Medulla oblongata (tissue), 1 donor: ENCODE measurements around the gene NPAS2.
A peak's percentile ranks its signal among the peaks of the same experiment; 100 is the strongest.

Experiments used
- DNase-seq: peaks from one replicate; pipeline ENCODE4 v3.0.0-alpha.2; 2015; ENCODE audit errors: extremely low spot score

NPAS2 gene

DNA sequence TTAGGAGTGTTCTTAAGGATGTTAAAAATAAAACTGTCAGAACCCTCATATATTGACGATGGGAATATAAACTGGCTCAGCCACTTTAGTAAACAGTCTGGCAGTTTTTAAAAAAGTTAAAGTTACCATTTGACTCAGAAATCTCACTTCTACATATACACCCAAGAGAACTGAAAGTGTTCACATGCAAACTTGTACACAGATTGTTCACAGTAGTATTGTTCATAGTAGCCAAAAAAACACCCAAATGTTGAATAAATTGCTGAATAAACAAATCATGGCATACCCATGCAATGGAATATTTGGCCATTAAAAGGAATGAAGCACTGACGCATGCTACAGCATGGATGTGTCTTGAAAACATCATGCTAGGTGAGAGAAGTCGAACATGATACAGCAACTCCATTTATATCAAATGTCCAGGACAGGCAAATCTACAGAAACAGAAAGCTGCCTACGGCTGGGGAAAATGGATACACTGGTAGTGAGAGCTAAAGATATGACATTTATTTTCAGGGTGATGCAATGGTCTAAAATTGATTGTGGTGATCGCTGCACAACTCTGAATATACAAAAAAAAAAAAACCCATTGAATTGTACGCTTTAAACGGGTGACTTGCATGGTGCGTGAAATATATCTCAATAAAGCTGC lies 192.2 kb downstream of the NPAS2 start:
- DNase-seq = no peak

DNA sequence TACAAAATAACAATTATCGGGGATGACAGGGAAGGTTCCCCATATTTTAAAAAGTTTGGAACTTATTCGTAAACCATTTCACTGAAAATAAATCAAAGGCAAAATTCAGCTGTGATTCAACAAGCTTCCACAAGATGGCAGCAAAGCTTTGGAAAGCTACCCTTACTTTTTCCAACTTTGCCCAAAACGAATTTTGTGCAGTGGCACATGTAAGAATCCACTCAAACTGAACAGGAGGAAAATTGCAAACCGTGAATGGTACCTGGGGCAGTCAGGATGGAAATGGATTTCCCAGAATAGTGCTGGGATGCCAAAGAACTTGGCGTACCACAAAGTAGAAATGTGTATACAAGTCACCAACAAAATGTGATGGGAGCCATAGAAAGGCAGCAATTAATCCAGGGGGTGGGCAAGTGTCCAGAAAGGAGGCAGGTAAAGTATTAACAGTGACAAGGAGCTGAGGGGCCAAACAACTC lies 192.8 kb downstream of the NPAS2 start:
- DNase-seq = peak; percentile 64

DNA sequence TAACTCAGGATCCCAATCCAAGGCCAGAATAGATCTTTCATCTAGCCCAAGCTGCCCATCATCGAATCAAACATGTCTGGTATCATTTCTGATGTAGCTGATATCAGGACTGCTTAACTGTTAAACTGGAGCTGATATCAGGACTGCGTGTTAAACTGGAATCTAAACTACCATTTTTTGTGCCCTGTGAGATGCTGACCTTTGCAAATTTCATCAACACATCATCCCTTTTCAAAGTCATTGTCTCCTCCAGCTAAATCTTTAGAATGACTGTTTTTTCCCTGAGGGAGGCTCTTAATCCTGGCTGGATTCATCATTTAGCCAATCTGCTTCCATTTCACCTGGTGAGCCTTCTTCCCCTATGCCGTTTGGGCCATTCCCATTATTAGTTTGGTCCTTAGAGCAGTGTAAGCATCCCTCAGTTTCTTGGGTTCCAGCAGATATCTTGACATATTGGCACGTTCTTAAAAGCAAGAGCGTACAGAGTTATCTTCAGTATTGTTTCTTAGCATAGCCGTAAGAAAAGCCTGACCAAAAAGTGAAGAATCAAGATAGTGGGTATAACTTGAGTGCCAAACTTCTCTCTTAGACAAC lies 194.4 kb downstream of the NPAS2 start:
- DNase-seq = no peak

DNA sequence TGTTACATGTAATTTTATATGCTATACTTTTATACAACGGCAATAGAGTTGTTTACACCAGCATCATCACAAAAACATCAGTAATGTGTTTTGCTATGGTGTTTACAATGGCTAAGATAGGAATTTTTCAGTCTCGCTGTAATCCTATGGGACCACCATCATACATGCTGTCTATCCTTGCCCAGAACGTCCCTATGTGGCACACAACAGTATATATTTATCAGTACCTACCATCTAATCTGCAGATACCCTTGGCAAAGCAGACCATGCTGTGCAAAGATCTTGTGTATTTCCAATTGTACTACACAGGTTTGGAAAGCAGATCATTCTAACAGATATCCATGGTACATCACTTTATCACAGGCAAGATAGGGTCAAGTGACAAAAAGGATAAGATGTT lies 197.4 kb downstream of the NPAS2 start:
- DNase-seq = no peak

DNA sequence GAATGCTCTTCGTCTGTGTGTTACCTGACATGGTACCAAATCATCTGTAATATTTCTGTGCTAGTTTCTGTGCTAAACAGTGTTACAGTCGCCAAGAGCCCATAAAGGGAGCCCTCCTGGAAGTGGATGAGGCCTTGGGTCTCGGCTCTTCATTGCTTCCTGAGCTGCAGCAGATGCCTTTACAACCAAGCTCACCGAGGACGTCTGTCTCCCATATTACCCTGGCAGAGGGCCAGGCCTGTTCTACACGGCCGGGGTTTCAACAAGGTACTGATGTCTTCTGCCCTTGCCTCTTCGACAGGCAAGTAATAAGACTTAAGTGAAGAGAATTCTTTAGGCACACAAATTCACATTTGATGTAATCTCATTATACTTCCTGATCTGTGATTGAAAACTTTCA lies 199.0 kb downstream of the NPAS2 start:
- no peak for DNase-seq

DNA sequence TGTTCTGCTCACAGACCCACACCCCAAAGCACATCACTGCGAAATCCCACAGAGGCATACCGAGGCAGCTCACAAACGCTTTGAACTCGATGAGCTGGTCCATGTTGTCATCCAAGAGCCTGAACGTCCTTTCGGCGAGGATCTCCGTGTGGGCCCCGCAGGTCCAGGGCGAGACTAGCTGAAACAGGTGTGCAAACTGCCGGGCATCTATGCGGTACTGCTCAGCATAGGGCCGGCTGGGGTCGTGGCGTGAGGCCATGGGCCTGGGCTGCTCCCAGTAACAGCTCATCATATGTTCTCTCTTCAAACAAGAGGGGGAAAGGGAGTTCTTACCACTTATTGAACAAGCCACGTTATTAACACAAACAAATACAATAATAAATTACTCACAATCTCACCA lies 202.3 kb downstream of the NPAS2 start:
- DNase-seq = no peak

DNA sequence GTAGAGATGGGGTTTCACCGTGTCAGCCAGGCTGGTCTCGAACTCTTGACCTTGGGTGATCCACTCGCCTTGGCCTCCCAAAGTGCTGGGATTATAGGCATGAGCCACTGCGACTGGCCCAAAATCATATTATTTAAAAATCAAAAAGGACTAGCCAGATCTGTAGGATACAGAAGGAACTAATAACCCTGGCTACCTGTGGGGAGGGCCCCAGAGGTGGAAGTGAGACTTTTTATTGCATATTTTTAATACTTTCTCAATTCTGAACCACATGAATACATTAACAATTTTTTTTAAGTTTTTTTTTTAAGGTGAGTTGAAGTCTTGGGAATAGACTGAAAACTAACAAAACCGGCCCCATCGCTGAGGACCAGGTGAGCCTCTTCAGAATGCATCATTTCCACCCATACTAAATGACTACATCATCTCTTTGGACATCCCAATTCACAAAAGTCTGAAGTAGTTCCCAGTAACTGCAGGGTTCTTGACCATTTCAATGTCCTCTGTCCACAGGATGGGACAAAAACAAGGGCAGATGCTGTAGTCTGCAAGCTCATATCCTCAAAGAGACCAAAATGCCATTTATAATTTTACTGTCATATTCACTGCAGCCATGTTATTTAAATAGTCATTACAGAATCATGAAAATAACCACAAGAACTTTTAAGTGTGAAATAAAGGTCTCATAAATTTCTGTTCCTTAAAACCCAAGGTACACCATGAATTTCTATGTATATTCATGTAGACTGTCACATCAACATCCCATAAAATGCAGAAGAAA lies 203.6 kb downstream of the NPAS2 start:
- no peak for DNase-seq

DNA sequence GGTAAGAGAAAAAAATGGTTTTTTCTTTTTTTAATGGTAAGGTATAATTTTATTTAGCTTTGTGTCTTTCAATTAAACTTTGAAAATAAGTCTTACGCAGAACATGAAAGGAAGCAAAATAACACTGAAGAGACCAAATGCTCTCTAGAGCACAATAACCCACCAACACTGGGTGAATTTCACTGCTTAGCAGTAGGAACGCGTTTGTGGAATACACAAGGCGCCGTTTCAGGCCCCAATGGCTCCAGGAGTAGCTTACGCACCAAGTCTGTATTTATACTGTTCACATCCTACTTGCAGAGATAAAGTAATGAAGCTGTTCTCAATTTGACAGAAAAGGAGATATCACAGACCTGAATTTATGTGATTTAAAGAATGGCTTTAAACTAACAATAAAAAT lies 205.6 kb downstream of the NPAS2 start:
- no peak for DNase-seq

DNA sequence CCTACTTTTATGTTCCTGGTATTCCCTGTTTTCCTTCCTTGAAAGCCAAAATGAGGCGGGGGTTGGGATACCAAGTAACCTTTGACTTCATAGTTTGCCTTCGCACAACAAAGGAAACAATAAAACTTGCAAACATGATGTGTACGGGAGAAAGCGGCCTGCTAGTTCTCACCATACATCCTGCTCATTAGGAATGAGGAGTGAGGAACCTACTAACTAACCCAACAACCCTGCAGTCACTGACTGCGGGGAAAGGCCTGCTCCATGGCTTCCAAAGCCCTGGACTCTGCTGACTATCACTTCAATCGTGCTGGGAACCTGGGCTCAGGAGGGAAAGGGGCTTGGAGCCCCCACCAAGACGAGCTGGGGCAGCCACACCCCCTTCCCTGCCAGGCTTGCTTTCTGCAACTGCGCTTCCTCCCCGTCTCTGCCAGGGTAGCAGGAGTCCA lies 206.3 kb downstream of the NPAS2 start:
- DNase-seq = no peak

DNA sequence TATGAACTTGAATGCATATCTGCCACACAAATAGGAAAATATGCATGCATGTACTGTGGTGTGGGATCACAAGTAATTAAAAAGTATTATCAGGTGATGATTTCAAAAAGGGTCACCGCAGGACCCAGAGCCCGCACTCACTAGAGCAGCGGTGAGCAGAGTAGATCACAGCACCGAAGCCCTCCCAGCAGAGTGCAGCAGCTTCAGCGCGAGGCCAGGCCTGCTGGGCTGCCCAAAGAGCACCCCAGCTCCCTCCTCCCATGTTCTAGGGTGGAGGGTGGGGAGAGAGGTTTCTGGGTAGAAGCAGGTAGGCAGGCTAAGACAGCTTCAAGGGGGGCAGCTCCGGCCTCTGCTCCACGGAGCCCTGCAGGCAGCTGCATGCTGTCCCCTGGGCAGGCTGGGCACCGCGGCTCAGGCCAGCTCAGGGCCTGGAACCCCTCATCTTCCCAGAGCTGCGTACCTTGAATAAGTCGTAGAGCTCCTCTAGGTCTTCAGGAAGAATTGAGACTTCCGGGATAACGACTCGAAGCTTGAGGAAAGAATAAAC lies 207.1 kb downstream of the NPAS2 start:
- no peak for DNase-seq

DNA sequence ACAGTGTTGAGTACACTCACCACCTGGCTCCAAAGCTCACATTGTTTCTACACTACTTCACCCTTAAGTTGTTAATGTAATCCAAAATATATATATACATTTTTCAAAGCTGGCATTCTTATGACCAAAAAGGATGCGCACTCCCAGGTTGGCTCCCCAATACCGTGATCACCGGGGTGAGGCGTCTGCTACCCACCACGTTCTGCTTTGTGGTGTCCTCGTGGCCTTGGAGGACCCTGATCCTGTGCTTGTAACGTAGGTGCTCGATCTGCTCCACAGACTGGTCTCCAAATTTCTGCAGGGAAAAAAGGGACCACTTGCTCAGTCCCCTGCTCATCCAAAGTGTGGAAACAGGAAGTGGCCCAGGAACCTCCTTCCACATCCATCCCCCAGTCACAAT lies 207.9 kb downstream of the NPAS2 start:
- DNase-seq = no peak

DNA sequence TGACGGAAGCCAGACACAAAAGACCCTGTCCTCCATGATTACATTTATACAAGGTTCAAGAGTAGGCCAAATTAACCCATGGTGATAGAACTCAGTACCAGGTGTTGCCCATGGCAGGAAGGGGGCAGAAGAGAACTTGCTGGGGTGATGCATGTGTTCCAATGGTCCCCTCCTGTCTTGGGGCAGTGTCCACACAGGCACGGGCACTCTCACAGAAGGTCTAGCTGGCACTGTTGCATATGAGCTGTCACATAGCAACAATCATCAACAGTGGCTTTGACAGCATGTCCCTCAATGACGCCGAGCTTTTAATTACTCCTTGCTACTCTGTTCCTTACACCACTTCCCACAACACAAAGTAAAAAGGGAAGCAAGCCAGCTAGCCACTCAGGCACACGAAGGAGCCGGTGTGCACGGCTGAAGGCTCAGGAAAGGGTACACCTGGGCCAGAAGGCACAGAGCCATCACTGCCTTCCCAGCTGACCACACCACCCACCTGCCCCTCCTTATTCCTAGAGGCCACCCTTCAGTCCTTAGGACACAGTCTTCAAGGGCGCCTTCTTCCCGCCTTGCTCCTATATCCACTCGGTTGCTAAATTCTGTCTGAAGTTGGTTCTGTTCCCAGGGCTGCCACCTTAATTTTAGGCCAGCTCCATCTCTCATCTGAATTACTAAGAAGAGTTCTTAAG lies 211.1 kb downstream of the NPAS2 start:
- DNase-seq = no peak

DNA sequence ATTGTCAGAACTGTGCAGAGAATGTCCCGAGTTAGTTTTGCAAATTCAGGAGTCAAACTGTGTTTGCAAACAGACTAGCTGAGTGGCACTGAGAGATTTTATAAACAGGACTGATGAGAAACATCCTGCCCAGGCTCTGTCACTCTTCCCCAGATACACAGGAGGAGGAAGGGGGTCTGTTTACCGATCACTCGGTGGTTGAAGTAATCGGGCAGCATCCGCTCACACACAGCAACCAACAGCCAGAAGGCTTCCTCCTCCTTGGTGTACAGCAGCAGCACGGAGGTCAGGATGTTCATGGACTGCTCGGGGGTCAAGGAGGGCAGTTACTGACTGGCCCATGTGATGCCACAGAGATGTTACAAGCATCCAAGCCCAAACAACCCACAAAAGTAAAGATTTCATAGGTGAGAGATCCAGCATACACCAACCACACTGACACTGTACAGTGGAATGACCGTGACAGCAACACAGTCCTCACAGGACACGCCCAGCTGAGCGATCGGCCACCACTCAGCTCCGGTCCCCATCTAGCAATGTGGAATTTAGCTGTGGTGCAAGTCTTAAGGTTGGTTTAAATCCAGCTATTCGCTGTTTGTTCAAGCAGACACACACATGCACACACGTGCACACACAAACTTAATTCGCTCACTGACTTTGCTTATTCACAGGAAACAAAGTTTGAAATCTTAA lies 212.3 kb downstream of the NPAS2 start:
- no peak for DNase-seq

DNA sequence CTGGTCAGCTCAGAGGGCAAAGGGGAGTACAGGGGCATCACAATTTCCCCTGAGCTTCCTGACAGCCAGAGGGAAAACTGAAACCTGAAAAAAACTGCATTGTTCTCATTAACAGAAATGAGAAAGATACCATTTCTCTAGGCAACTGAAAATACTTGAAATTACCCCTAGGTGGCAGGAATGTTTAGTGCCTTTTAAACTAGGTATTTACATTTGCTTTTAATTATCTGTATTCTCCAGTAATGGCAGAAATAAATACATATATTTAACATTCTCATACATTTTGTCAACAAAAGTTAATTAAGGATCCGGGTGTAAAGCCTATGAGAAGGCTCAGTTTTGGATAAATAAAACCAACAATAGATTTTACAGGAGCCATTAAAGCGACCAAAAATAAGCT lies 216.6 kb downstream of the NPAS2 start:
- DNase-seq = peak; percentile 15

DNA sequence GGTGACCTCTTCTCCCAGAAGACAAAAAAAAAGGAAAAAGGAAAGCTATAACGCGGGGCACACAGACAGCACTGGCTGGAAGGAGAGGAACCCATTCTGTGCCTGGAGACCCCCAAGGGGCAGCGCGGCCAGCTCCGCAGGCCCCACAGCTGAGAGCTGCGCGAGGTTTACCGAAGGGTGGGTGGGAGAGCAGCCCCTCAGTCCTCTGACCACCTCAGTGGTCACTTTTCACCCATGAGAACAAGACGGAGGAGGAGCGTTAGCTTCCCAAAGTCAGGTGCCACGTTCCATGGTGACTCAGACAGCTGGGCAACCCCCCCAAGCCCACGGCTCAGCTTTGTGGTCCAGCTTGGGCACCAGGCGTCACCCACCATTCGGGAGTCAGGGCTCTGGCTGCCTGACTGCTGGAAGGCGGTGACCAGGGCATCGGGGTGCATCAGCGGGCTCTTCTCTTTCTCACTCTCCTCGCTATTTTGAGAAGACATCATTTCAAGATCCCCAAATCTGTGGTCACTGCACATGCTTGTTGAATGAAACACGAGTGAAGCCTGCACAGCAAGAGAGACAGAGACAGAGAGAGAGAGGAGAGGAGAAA lies 217.3 kb downstream of the NPAS2 start:
- no peak for DNase-seq

DNA sequence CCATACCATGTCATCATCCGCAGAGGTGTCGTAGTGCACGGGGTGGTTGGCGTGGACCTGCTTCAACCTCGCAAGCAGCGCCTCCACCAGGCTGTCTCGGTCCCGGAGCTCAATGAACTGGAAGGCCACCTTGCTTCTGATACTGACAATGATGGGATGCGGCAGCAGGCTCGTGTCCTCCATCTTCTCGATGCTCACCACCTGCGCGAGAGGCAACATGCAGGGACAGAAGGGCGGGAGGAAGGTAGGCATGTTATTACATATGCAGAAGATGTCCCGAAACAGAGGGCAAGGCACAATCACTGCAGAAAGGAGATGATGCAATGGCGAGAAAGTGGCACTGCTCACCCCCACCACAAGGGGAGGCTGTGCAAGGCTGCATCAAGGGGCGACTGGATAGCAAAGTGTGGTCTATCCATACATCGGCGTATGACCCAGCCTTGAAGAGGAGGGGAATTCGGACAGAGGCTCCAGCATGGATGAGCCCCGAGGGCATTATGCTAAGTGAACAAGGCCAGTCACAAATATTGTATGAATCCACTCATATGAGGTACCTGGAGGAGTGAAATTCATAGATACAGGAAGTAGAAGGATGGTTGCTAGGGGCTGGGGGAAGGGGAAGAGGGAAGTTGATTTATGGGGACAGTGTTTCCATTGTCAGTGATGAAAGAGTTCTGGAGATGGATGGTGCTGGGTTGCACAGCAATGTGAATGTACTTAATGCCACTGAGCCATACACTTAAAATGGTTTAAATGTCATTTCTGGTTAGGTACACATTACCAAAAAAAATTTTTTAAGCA lies 218.7 kb downstream of the NPAS2 start:
- DNase-seq = no peak

DNA sequence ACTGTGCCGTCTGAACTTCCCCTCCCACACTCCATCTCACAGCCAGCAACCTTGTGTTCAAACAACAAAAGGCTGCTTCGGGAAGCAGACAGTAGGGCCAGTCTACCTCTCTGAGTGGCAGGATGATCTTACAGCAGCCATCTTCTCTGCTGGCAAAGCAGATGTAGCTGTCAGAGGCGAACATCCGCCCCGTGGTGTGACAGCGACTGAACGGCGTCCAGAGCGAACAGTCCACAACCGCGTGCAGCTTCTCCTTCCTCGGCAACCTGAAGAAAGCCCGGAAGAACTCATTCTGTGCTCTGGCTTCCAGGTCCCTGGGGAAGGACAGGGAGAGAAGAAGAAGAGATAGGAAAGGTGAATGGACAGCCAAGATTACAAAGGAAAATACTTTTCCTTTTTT lies 220.1 kb downstream of the NPAS2 start:
- no peak for DNase-seq

DNA sequence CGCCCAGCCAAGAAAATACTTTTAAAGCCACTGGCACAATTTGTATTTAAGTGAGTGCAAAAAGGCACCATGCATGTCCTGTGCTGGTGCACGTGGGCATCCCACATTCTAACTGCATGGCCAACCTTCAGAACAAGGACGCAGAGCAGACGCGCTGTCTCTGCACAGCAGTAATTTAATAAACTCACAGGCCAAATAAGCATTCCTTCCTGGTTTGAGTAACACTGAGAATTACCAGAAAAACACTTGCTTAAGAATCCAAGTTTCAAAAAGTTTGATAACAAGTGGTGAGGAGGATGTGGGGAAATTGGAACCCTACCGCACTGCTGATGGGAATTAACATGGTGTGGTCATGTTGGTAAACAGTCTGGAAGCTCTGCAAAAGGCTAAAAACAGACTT lies 220.8 kb downstream of the NPAS2 start:
- DNase-seq = no peak

DNA sequence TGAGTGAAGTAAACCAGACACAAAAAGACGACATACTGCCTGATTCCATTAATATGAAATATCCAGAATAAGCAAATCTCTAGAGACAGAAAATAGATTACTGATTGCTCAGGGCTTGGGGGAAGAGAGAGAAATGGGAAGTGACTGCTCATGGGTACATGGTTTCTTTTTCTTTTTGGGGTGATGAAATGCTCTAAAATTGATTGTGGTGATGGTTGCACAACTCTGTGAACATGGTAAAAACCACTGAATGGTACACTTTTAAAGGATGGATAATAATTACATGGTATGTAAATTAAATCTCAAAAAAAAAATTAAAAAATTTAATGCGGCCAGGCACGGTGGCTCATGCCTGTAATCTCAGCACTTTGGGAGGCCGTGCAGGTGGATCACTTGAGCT lies 221.5 kb downstream of the NPAS2 start:
- peak; percentile 34 for DNase-seq

DNA sequence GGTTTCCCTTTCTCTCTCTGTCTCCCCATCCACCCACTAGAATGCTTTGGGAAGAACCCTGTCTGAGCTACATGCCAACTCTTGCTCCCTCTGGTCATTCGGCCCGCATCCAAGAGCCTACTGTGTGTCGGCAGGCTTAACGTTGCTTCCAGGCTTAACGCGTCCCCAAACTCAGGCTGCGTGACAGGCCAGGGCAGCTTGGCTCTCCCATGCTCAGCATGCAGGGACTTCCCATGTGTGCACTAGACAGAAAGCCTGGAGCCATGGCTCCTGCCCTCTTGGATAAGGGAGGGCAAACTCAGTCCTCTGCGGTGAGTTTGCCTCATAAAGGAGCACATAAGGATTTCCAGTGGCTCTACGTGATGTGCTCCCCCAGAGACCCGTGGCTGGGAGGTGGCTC lies 225.4 kb downstream of the NPAS2 start:
- no peak for DNase-seq
